AG10803 (cell line): ENCODE measurements around the gene HP.

ENCODE experiments used
- DNase-seq: peaks from one replicate; pipeline ENCODE4 v3.0.0; 2010; ENCODE audit warnings: low read depth
- H3K4me3 ChIP-seq: 2 replicates; pipeline ENCODE4 v1.5.1; 2011; ENCODE audit warnings: mild to moderate bottlenecking, low read length, control low read depth
- CTCF ChIP-seq: conservative IDR thresholded peaks from 2 replicates; pipeline ENCODE4 v1.5.1; 2011; ENCODE audit warnings: mild to moderate bottlenecking, low read length, control low read depth, inconsistent platforms

The HP gene

GRCh38 chr16:72107371-72107770, 53.1 kb downstream of the HP start:
- no peak overlapping the region for H3K4me3 ChIP-seq
- TF ChIP-seq CTCF = no peak
- DNase-seq = no peak

DNA sequence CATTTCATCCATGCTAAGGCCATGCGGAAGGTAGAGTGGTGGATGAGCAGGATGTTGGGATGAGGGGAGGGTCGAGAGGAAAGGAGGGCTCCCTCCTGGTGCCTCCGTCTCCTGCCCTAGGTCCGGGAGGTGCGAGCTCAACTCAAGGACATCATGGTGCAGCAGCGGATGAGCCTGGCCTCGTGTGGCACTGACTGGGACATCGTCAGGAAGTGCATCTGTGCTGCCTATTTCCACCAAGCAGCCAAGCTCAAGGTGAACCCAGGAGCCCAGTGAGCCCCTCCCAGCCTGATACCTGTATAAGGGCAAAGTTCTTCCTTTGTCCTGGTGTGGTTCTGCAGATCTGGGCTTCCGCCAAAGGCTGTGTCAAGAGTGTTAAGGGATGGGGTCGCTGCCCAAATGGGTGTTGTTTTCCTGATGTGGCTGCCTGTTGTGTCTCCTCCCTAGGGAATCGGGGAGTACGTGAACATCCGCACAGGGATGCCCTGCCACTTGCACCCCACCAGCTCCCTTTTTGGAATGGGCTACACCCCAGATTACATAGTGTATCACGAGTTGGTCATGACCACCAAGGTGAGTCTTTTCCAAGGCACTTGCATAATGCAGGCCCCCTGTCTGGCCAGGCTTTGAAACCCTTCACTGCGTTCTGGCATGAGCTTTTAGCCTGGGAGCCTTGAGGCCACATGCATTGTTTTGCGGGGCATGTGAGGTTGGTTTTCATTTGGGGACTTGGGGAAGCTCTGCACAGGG, 54.2 kb downstream of the HP start:
- TF ChIP-seq CTCF = no peak
- DNase-seq = no peak
- H3K4me3 ChIP-seq = no peak overlapping the region

- TF ChIP-seq CTCF = no peak
- DNase-seq = no peak
- H3K4me3 ChIP-seq = no peak overlapping the region
Measured at GRCh38 chr16:72109300-72109699, 55.0 kb downstream of the HP start.

GRCh38 chr16:72109966-72110530, 55.7 kb downstream of the HP start:
- H3K4me3 ChIP-seq = no peak overlapping the region
- no peak for TF ChIP-seq CTCF
- DNase-seq = no peak
